ENCODE results near the gene TMEM11.

Gene TMEM11

DNA sequence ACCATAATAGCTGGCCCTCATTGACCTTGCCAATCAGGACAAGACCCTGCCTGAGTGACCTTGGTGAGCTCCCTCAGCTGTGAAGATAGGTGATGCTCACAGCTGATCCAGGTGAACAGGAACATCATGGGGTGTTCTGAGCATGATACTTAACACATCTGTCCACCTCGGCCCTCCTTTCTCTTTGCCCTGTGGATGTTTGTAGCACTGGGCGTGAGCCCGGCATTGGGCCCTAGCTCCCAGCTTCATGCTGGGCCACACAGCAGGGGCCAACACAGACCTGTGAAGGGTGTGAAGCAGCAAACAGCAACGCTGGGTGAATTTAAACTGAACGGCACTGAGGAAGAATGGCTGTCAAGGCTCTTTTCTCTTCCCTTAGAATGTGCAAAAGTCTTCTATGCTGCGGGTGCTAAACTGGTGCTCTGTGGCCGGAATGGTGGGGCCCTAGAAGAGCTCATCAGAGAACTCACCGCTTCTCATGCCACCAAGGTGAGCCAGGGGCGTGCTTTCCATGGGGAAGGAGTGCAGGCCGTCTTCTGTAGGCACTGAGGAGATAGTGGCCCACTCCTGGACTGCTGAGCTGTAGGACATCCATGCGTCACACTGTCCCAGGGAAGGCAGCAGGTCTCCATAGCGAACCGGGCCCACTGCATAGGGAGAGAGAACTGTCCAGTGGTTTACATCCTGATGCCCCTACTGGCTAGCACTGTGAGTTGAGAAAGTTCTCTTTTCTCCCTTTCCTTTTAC is 35.9 kb downstream of the TMEM11 start:
- no peak for DNase-seq

GRCh38 chr17:21177401-21177800 is 36.6 kb downstream of the TMEM11 start:
- DNase-seq, result no peak

DNA sequence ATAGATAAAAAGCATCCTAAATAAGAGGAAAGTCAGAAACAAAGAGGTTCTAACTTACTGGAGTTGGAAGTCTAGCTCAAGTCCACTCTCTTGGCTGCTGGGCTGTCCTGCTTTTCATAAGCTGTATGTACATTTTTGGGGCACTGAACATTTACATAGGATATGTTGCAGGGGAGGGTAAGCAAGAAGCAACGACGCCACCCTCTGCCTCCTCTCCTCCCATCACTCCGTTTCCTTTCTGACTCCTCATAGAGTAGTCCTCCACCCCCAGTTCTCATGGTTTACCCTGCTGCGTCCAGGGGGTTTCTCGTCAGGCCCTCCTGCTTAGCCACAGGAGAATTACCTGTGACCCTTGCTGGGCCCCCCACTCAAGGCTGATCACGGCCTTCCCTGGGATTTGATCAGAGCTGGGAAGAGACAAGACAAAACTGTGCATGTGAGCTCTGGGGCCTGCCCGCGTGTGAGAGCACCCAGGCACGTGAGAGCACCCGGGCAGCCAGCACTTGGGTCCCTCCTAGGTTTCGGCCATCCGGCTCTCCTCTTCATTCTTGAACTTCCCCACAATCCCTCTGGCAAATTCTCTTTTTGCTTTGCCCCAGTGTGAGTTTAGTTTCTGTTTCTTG is 37.1 kb downstream of the TMEM11 start:
- no peak for DNase-seq

GRCh38 chr17:21174713-21175112 is 39.2 kb downstream of the TMEM11 start:
- DNase-seq, result no peak

- DNase-seq, result no peak
Measured at GRCh38 chr17:21174186-21174585, 39.8 kb downstream of the TMEM11 start.

GRCh38 chr17:21173543-21173942 is 40.4 kb downstream of the TMEM11 start:
- DNase-seq, result no peak

DNA sequence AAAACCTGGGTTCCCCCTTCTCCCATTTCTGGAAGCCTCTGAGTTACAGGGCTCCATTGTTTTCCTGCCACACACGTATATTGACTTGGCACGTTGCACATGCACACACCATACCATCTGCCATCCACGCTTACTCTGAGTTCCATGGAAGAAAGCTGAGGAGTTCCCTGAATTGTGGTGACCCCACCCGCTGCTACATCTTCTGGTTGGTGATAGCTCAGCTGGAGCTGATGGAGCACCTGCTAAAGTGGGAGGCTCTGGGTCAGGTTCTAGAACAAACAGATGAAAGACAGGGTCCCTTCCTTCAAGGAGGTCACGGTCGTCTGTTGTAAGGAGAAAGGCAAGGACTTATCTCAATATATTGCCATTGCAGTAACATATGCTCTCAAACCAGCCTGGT is 41.1 kb downstream of the TMEM11 start:
- DNase-seq, result no peak

- no peak for DNase-seq
Measured at GRCh38 chr17:21171970-21172510, 41.9 kb downstream of the TMEM11 start.

- no peak for DNase-seq
Measured at GRCh38 chr17:21171309-21171922, 42.5 kb downstream of the TMEM11 start.

DNA sequence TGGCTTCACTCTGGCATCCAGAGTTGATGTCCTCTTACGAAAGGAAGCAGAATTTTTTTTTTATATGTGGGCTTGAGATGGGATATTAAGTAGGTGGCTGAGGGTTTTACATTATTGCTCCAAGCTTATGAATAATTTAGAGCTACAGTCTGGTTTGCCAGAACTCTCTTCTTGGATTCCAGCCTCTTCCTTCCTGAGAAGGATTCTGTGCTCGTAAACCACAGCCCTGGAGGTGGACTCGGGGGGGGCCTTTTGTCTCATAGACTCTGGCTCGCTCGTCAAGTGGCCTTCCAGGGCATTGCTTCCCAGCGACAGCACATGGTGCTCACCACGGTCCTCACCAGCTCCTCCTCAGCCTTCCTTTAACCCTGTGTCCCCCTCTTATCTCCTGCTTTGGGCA is 43.2 kb downstream of the TMEM11 start:
- DNase-seq, result no peak

- no peak for DNase-seq
Measured at GRCh38 chr17:21169496-21169895, 44.5 kb downstream of the TMEM11 start.

GRCh38 chr17:21168555-21168865 is 45.5 kb downstream of the TMEM11 start:
- DNase-seq, result no peak

DNA sequence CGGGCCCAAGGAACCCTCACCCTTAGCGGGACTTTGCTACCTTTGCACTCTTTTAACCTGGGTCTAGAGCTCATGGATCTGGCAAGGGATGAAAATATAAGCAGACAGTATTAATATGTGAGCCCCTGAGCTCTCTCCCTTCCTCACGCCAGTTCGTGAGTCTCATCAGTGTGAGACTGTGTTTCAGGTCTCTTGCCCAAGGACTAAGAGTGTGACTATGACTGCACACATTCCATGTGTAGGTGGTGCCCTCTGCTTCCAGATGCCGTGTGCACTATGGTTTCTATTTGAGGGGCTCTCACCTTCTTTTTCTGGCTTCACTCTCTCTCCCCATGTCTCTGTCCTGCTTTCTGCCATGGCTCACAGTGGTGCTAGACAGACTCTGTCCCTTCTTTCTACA is 46.7 kb downstream of the TMEM11 start:
- no peak for DNase-seq

DNA sequence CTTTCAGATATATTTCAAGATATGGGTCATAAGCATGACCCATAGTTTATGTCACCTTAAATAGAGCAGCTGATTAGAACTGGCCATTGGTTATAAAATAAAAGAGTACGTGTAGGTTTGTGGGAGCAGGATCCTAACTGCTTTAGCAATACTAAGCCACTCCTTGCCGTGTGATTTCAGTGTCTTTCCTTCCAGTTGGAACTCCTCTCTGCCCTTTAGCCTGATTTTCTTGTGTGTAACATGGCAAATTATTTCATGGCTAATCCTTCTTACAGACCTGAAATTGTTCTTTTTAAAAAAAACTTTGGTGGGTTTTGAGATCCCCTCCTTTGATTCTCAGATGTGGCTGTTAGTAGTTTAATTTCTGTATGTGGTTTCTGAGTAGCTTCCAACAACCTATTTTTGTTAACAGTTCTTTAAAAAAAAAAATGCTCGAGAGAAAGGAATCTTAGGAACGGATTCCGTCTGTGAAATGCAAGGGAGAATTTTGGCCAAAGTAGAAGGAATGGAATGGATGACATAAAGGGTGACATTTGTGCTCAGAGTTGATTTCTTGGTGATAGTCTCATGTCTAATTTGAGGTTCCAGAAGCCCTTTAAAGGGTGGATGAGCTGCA is 47.3 kb downstream of the TMEM11 start:
- no peak for DNase-seq

- no peak for DNase-seq
Measured at GRCh38 chr17:21165922-21166594, 47.9 kb downstream of the TMEM11 start.

DNA sequence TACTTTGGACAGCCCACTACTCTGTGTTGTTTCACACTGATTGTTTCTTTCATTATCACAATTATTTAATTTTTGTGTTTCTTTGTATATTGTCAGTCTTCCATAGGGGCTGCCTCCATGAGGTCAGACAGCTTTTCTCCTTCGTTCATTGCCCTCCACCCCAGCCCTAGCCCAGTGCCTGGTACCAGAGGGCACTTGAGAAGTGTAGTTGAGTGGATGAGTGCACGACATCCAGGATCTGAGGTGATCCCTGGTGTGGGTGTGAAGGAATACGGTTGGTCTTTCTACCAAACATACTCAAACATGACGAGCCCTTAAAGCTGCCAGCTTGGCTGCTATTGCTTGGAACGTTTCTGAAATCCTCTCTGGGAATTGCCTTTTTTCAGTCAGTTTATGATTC is 49.3 kb downstream of the TMEM11 start:
- DNase-seq, result no peak

DNA sequence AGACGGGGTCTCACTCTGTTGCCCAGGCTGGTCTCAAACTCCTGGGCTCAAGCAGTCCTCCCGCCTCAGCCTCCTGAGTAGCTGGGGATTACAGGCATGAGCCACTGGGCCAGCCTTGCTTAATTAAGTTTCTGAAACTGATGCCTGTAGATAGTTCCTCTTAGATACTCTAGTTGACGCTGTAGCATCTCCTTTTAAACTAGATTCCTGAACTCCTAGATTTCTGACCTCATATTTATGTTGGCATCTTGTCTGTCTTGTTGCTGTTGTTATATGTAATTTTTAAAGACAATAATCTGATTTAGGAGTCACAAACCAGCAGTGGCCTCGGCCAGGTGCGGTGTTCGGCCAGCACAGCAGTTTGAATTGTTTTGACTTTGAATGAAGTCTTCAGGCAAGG is 49.7 kb downstream of the TMEM11 start:
- DNase-seq, result no peak

- no peak for DNase-seq
Measured at GRCh38 chr17:21163101-21163500, 50.9 kb downstream of the TMEM11 start.

DNA sequence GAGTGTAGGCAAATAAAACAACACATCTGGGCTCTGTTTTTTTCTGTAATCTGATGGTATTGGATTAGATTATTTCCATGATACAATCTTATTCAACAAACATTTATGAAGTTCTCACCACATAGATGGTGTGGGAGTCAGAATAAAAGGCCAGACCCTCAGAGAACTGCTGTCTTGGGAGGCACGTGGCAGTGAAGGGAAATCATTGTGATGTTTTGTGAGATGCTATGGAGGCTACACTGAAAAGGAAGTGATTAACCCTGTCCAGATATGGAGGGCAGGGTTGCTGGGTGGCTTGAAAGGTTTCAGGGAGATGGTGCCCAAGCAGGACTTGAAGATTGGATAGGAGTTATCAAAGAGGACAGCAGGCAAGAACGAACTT is 51.6 kb downstream of the TMEM11 start:
- DNase-seq, result no peak

GRCh38 chr17:21161498-21162393 is 52.2 kb downstream of the TMEM11 start:
- DNase-seq, result no peak

DNA sequence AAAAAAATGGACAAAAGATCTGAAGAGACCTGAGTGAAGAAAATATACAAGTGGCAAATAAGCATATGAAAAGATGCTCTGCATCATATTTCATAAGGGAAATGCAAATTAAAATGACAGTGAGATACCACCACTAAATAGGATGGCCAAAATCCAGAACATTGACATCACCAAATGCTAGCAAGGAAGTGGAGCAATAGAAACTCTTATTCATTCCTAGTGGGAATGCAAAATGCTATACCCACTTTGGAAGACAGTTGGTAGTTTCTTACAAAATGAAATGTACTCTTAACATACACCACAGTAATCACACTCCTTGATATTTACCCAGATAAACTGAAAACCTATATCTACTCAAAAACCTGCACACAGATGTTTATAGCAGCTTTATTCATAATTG is 53.6 kb downstream of the TMEM11 start:
- no peak for DNase-seq
